Breast epithelium (tissue), 4 donors: ENCODE measurements around the gene PPDPF. TPM values are rescaled to one million over a fixed set of nuclear protein-coding genes. Genes with fewer than 3 reads are reported as not detected.

ENCODE experiments used
- DNase-seq, 2 donors: peaks; one replicate each; pipeline ENCODE4 v3.0.0-alpha.2; 2019; ENCODE audit warnings: low spot score in 2 of 2
- H3K27ac ChIP-seq, 2 donors: fragments of 200-600 bp; sonication (generic) in 1 of 2; one replicate each; pipeline ENCODE4 v1.5.1; 2016 to 2019; ENCODE audit warnings: mild to moderate bottlenecking in 1 of 2
- H3K27me3 ChIP-seq, 2 donors: fragments of 200-600 bp; sonication (generic) in 1 of 2; one replicate each; pipeline versions ENCODE4 v1.5.1 to v1.6.0; 2017 to 2019; ENCODE audit warnings: control low read depth in 1 of 2, mild to moderate bottlenecking in 1 of 2
- H3K36me3 ChIP-seq: fragments of 200-600 bp; one replicate; pipeline ENCODE4 v1.5.1; 2019
- H3K4me1 ChIP-seq, 2 donors: fragments of 200-600 bp; sonication (generic); one replicate each; pipeline ENCODE4 v1.5.1; 2016 to 2019; ENCODE audit warnings: control low read depth in 1 of 2
- H3K4me3 ChIP-seq, 3 donors: fragments of 200-600 bp; sonication (generic); 1 replicate in 2 of 3; 2 replicates in 1 of 3; pipeline ENCODE4 v1.5.1; 2016 to 2019; ENCODE audit warnings: mild to moderate bottlenecking in 3 of 3, moderate library complexity in 2 of 3
- H3K9me3 ChIP-seq, 2 donors: fragments of 200-600 bp; sonication (generic) in 1 of 2; one replicate each; pipeline ENCODE4 v1.5.1; 2016 to 2019; ENCODE audit warnings: control low read depth in 1 of 2
- POLR2A ChIP-seq: fragments of 450-650 bp; IDR thresholded peaks from one replicate; pipeline ENCODE4 v1.6.1; 2016; ENCODE audit warnings: antibody characterized with exemption, mild to moderate bottlenecking, moderate library complexity
- POLR2AphosphoS5 ChIP-seq, 3 donors: sonication (generic); formaldehyde crosslinking; IDR thresholded peaks; one replicate each; pipeline ENCODE4 v1.6.1; 2017; ENCODE audit warnings: antibody characterized with exemption in 3 of 3
- intact Hi-C: fragments of 100-400 bp; cut with DNase I; formaldehyde crosslinking; loops from one replicate; pipeline ENCODE4 v1.15.1; 2023; ENCODE audit warnings: low total_unique reads
- total RNA-seq, 3 donors: library from RNA; depleted of rRNA; stranded (reverse); fragments of >200 nt; gene quantifications; one replicate each; pipeline ENCODE4 v1.1.0, GENCODE V29; 2016
- TF ChIP-seq, protein P1 (sequence below), 3 donors: fragments of 450-650 bp; IDR thresholded peaks; one replicate each; pipeline ENCODE4 v1.5.1; 2016 to 2017; ENCODE audit warnings: antibody characterized with exemption in 3 of 3, mild to moderate bottlenecking in 3 of 3, moderate library complexity in 3 of 3

PPDPF gene
- total RNA-seq, 3 donors from 2014 or later: 71.8 to 151 (median 133) TPM

DNA sequence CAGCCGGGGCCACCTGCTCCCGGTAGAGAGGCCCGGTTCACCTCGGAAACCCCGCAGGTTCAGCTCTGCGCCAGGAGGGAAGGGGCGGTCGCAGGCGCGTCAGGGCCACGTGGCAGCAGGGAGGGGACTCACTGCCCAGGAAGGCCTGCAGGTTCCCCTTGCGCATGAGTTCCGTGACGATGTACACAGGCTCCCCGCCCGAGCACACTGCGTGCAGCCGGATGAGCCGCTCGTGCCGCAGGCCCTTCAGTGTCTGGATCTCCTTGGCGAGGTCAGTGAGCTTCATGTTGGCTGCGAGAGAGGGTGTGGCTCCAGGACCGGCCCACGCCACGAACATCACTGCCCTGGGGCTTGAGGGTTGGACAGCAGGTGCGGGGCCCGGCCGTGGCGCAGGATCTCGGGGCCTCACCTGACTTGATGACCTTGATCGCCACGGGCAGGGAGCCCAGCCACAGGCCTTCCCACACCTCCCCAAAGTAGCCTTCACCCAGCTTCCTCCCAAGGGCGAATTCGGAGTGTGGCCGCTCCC, 21.5 kb downstream of the PPDPF start:
- intact Hi-C loops: no loop called here
- peak; percentile 71 to 75 for DNase-seq
- TF ChIP-seq POLR2A: no peak
- peak in 1 of 3 donors; percentile 38 for TF ChIP-seq POLR2AphosphoS5 (IDR thresholded peaks at IDR 0.05)

DNA sequence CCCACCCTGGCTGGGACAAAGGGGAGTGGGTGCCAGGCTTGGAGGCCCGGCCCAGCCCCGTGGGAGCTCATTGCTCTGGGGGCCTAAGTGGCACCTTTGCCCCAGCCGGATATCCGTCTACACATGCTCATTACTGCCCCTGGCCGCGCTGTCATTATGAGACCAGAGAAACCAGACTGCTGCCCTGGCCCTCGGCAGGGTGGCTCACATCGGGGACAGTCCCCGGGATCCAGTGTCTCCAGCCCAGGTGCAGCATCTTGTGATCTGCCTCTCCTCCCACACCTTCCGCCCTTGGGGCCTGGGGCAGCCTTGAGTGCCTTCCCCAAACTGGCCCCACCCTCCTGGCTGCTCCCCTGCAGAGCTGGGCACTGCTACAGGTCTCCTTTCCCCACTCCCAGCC, 22.1 kb downstream of the PPDPF start:
- peak overlapping the region; percentile 61 to 68 for H3K27ac ChIP-seq
- TF ChIP-seq POLR2AphosphoS5 (IDR thresholded peaks at IDR 0.05) (no peak), POLR2A (no peak)
- TF ChIP-seq, protein P1, sequence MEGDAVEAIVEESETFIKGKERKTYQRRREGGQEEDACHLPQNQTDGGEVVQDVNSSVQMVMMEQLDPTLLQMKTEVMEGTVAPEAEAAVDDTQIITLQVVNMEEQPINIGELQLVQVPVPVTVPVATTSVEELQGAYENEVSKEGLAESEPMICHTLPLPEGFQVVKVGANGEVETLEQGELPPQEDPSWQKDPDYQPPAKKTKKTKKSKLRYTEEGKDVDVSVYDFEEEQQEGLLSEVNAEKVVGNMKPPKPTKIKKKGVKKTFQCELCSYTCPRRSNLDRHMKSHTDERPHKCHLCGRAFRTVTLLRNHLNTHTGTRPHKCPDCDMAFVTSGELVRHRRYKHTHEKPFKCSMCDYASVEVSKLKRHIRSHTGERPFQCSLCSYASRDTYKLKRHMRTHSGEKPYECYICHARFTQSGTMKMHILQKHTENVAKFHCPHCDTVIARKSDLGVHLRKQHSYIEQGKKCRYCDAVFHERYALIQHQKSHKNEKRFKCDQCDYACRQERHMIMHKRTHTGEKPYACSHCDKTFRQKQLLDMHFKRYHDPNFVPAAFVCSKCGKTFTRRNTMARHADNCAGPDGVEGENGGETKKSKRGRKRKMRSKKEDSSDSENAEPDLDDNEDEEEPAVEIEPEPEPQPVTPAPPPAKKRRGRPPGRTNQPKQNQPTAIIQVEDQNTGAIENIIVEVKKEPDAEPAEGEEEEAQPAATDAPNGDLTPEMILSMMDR (IDR thresholded peaks at IDR 0.05): no peak
- intact Hi-C loops: no loop called here
- no peak for DNase-seq
- no peaks in the 10 kb centered on the region for H3K9me3 ChIP-seq
- H3K4me1 ChIP-seq: peaks cover 2 to 7% of the 10 kb centered on the region in 2 donors
- no peaks in the 10 kb centered on the region for H3K36me3 ChIP-seq
- H3K27me3 ChIP-seq: peaks cover 0 to 13% of the 10 kb centered on the region in 2 donors
- H3K4me3 ChIP-seq: peak overlapping the region in 2 of 3 donors; percentile 35 to 57

More for the DNA sequence above, 21.5 kb downstream of the PPDPF start:
- H3K27me3 ChIP-seq: peaks cover 0 to 7% of the 10 kb centered on the region in 2 donors
- peak overlapping the region in 2 of 3 donors; percentile 35 to 57 for H3K4me3 ChIP-seq
- H3K9me3 ChIP-seq: no peaks in the 10 kb centered on the region
- no peaks in the 10 kb centered on the region for H3K36me3 ChIP-seq
- H3K4me1 ChIP-seq: peaks cover 5 to 7% of the 10 kb centered on the region in 2 donors
- H3K27ac ChIP-seq: peak overlapping the region; percentile 61 to 68

DNA sequence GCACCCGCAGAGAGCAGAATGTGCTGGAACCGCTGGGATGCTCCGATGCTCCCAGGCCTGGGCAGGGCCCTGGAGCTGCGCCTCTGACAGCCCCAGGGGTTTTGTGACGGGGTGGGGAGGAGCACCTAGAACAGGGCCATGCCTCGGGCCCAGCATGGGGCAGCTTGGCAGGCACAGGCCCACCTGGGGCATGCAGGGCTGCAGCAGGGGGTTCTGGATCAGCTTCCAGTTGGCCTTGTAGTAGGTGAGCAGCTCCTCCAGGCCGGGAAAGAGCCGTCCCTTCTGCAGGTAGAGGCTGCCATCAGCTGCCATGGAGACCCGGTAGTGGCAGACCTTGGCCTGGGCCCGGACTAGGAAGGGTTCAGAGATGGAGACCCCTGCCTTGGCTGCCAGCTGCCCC, 22.6 kb downstream of the PPDPF start:
- H3K9me3 ChIP-seq: no peaks in the 10 kb centered on the region
- intact Hi-C loops: no loop called here

DNA sequence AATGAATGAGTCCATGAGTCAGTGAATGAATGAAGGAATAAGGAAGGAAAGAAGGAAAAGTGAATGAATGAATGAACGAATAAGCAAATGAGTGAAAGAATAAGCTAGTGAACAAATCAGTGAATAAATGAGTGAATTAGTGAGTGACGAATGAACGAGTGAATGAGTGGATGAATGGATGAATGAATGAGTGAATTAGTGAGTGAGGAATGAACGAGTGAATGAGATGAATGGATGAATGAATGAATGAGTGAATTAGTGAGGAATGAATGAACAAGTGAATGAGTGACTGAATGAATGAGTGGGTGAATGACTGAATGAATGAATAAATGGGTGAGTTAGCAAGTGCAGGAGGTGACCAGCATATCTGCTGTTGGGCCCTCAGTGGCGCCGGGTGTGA, 23.2 kb downstream of the PPDPF start:
- no peak for DNase-seq
- intact Hi-C loops: no loop called here
- TF ChIP-seq POLR2AphosphoS5 (IDR thresholded peaks at IDR 0.05) (no peak), POLR2A (no peak)
- TF ChIP-seq, protein P1 (IDR thresholded peaks at IDR 0.05): no peak
- H3K36me3 ChIP-seq: no peaks in the 10 kb centered on the region
- no peaks in the 10 kb centered on the region for H3K9me3 ChIP-seq
- peaks cover 0 to 23% of the 10 kb centered on the region in 2 donors for H3K27me3 ChIP-seq
- H3K4me3 ChIP-seq: no peak overlapping the region
- no peak overlapping the region for H3K27ac ChIP-seq
- peaks cover 0 to 7% of the 10 kb centered on the region in 2 donors for H3K4me1 ChIP-seq

More for the DNA sequence above, 22.6 kb downstream of the PPDPF start:
- H3K27me3 ChIP-seq: peaks cover 0 to 17% of the 10 kb centered on the region in 2 donors
- H3K27ac ChIP-seq: no peak overlapping the region
- H3K4me1 ChIP-seq: peaks cover 0 to 7% of the 10 kb centered on the region in 2 donors
- no peak overlapping the region for H3K4me3 ChIP-seq
- no peak for DNase-seq
- no peaks in the 10 kb centered on the region for H3K36me3 ChIP-seq
- TF ChIP-seq POLR2A (no peak), POLR2AphosphoS5 (IDR thresholded peaks at IDR 0.05) (no peak)
- TF ChIP-seq, protein P1 (IDR thresholded peaks at IDR 0.05): no peak

DNA sequence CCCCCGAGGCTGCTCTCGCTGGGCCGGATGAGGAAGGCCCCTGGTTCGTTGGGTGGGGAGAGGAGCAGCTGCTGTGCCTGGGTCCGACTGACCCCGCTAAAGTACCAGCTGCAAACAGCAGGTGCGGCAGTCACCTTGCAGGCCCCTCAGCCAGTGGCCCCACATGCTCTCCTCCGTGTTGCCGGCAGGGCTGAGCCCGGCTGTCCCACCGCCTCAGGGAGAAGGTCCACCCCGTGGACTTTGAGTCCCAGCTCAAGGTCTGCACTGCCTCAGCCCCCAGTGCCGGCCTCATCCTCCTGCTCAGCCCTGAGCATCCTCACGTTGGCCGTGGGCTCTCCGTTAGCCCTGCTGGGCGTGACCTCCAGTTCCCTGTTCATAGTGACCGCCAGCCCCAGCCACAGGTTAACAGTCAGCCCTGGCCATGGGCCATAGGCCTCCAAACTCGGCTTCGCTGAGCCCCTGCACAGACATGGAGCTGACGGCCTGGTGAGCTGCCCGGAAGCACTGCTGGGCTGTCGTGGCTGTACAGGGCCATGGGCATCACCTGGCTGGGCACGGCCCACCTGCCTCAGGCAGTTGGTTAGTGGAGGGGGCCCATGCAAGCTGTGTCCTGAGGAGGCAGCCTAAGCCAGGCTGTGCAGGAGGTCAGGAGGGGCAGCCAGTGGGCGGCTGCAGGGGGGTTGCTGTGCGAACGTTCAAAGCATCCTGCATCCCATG, 23.8 kb downstream of the PPDPF start:
- Histone ChIP-seq H3K9me3 (no peaks in the 10 kb centered on the region), H3K4me3 (no peak overlapping the region), H3K27me3 (peaks cover 0 to 25% of the 10 kb centered on the region in 2 donors), H3K36me3 (no peaks in the 10 kb centered on the region), H3K4me1 (peaks cover 0 to under 1% of the 10 kb centered on the region in 2 donors), H3K27ac (no peak overlapping the region)
- intact Hi-C loops: no loop called here
- TF ChIP-seq POLR2AphosphoS5 (IDR thresholded peaks at IDR 0.05): no peak
- TF ChIP-seq, protein P1 (IDR thresholded peaks at IDR 0.05): no peak
- TF ChIP-seq POLR2A: no peak
- DNase-seq: no peak
